Urothelium cell line (cell line): ENCODE results near the gene UCP2.

Source experiments
- DNase-seq: peaks from one replicate; pipeline ENCODE4 v3.0.0; 2011; ENCODE audit warnings: low spot score, mixed read lengths
- FAIRE-seq: peaks from 2 replicates; lab custom pipeline; 2011; peaks lifted over from hg19 to GRCh38; lab: Jason Lieb, UNC

The UCP2 gene

DNA sequence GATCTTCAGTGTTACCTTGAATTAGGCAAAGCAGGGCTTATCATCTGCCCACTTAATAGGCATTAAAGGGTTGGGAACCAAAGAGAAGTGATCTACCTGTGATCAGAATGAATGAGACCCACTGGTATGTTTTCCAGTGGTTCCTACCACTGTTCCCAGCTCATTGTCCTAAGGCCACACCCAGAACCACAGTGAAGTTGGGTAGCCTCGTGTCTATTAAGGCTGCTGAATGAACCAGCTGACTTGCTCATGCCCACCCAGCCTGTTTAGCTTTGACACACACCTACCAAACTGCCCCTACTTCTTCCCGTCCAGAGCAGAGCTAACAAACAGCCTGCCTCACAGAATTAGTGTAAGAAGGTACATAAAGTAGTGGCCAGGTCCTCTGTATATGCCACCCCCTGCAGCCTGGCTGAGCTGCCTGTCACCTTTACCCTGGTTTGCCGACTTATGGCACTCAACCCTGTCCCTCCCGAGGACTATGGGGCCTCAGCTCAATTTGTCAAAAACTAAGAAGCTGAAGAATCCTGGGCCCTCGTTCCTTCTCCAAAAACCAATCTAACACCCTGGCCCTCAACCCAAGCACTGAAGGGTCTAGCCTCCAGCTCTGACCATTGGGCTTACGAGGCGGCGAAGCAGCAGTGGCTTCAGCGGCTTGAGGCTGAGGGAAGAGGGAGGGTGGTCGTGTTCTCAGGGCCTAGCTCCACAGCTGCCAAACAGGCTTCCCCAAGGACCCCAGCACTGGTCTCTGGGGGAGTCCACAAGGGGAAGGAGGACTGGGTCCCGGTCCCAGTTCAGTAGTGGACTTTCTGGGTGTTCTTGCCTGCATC, 9.8 kb downstream of the UCP2 start:
- no peak for DNase-seq
- no peak for FAIRE-seq

DNA sequence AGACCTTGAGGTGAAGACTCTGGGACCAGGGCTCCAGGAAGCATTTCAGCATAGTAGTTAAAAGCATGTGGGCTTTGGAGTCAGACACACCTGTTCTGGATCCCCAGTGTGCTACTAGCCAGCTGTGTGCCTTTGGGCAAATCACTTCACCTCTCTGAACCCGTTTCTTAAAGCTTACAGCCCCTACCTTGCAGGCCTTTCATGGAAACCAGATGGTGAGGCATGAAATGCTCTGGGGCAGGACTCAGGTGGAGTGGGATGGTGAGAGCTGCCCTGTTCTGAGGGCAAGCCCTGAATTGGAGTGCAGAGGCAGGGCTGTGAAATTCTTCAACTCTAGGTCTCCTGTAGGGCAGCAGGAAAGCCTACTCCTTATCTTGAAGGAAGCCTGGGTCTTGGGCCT, 10.5 kb downstream of the UCP2 start:
- no peak for FAIRE-seq
- DNase-seq, result no peak

DNA sequence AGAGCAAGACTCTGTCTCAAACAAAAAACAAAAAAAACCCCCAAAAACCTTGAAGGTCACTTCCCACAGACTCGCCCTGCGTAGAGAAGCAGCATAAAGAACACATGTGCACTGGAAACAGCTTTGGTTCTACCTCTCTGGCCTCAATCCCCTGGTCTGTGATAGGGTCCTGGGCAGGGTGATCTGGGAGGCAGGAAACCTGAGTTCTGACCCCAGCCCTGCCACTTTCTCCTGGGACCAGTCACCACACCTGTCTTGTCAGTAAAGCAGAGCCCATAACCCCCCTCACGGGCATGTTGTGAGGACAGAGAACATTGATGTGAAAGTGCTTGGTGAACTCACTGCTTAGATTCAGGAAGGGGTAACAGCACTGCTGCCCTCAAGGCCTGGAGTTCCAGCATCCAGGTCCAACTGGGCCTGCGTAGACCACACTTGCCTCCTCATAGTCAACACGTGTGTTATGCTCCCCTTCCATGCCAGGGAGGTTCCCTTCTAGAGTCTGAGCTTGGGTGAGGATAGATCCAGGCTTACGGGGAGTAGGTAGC, 11.4 kb downstream of the UCP2 start:
- DNase-seq, result no peak
- no peak for FAIRE-seq

DNA sequence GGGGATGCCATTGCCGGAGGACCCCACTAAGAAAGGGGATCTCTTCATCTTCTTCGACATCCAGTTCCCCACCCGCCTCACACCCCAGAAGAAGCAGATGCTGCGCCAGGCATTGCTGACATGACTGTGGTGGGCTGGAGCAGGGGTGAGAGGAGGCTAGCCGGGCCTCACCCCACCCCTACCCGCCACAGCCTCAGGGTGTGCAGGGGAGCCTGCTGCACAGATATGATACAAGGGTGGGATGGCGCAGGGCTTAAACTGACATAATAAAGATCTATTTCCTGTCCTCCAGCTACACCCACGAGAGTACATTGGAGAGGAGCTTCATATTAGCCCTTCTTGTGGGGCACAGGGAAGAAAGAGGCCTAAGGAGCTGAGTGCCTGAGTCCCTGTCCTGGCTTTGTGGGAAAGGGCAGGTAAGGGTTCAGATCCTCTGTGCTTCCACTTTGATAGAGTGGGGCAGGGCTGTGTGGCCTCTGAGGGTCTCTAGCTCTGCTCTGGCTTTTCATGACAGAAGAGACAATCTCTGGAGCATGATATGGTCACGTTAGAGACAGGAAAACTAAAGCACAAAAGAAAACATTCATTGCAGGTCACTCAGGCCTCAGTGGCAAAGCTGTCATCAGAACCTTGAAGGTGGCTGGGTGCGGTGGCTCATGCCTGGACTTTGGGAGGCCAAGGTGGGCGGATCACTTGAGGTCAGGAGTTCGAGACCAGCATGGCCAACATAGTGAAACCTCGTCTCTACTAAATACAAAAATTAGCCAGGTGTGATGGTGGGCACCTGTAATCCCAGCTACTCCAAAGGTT, 12.4 kb downstream of the UCP2 start:
- FAIRE-seq, result no peak
- no peak for DNase-seq

GRCh38 chr11:73969091-73969490, 13.6 kb downstream of the UCP2 start:
- no peak for FAIRE-seq
- no peak for DNase-seq

- FAIRE-seq (no peak), DNase-seq (no peak)
Observed at GRCh38 chr11:73968356-73968966, 14.2 kb downstream of the UCP2 start.

DNA sequence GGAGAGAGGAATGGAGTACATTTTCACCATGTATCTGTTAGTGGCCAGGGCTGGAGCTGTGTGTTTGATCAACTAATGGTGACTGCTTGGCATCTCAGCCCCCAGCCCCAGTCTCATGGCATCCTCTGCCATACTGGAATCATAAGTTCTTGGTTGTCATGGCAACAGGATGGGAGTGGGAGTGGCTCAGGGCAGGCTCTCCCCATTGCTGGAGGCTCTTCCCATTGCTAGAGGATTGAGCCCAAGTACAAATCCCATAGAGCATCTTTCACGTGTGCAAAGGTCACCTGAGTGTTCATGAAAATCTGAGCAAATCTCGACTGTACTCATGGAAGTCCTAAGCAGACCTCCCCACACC, 16.9 kb downstream of the UCP2 start:
- no peak for FAIRE-seq
- DNase-seq, result no peak

GRCh38 chr11:73965076-73965763, 17.4 kb downstream of the UCP2 start:
- DNase-seq (no peak), FAIRE-seq (no peak)

- FAIRE-seq, result no peak
- no peak for DNase-seq
Observed at GRCh38 chr11:73963861-73964260, 18.8 kb downstream of the UCP2 start.

DNA sequence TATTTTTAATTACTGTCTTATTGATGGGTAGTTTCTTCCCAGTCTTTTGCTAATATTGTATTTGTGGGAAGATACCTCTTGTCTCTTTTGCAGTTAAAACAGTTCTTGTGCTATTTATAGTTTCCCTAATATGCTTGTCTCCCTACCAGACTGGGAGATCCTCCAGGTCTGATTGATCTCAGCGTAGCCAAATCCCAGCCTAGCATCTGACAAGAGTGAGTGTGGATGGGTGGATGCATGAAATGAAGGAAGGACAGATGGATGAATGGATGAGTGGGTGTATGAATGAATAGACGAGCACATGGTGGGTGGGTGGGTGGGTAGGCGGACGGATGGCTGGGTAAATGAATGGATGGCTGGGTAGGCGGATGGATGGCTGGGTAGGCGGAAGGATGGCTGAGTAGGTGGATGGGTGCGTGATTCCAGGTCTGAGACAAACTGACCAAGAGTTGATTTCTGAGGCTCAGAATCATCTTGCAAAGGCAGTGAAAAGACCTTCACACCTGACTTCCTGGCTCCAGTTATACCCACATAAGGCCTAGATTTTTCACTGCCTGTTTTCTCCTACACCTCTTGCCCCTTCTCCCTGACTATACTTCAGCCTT, 20.4 kb downstream of the UCP2 start:
- FAIRE-seq (no peak), DNase-seq (no peak)

GRCh38 chr11:73961321-73961720, 21.3 kb downstream of the UCP2 start:
- DNase-seq, result no peak
- FAIRE-seq, result no peak

- no peak for FAIRE-seq
- DNase-seq, result no peak
Observed at GRCh38 chr11:73958521-73959141, 24.0 kb downstream of the UCP2 start.

DNA sequence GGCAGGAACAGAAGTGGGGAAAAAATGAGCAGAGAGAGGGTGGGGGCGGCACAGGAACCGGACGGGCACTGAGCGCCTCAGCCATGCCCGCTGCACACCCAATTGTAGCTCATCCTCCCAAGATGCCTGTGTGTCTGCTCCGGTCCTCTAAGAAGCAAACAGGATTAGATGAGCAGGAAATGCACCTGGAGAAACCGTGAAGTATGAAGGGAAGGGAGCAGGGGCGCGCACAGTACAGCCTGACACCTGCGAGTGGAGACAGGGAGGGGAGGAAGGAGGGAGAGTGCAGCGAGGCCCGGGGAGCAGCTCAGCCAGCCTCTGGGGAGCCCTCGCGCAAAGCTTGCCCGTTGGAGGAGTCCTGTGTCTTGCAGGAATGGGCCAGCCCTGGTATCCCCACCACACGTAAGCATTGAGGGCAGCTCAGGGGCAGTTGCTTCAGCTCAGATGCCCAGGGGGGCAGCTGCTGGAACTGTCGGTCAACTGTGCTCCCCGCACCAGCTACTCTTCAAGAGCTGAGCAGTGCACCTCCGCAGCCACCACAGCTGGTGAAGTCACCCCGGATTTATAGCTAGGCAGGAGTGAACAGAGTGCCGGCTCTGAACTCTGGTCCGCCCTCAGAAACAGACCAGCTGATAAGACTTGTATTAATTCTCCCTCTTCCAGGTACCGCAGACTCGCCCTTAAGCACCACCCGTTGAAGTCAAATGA, 24.8 kb downstream of the UCP2 start:
- no peak for FAIRE-seq
- no peak for DNase-seq

GRCh38 chr11:73956876-73957653, 25.6 kb downstream of the UCP2 start:
- FAIRE-seq, result no peak

DNA sequence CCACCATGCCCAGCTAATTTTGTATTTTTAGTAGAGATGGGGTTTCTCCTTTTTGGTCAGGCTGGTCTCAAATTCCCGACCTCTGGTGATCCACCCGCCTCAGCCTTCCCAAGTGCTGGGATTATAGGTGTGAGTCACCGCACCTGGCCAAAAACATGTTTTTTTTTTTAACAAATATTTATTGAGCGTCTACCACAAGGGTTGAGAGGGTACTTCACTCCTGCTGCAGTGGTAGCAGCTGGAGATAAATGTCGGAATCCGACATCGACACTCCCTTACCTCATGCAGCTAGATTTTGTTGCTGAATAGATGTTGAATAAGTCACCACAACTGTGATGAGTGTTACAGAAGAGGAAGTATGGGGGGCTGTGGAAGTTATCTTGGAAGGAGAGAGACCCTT, 30.8 kb downstream of the UCP2 start:
- peak; percentile 54 for DNase-seq

More at GRCh38 chr11:73956876-73957653, 25.6 kb downstream of the UCP2 start:
- DNase-seq, result no peak

GRCh38 chr11:73950869-73951710, 31.6 kb downstream of the UCP2 start, which contains the start of gene DNAJB13:
DNAJB13 (plus strand) TSS chr11:73951026; CDS start chr11:73951070, 44 bp downstream.
- DNase-seq, result peak; percentile 78
- FAIRE-seq, result no peak

More for the DNA sequence above, 30.8 kb downstream of the UCP2 start:
- FAIRE-seq, result no peak

- FAIRE-seq (no peak), DNase-seq (no peak)
Observed at GRCh38 chr11:73949912-73950311, 32.7 kb downstream of the UCP2 start.

GRCh38 chr11:73949246-73949645, 33.4 kb downstream of the UCP2 start:
- no peak for DNase-seq

More at GRCh38 chr11:73949246-73949645, 33.4 kb downstream of the UCP2 start:
- FAIRE-seq, result no peak
